ENCODE measurements around the gene ADAMTS20. TPM values are rescaled to one million over a fixed set of nuclear protein-coding genes. Genes with fewer than 3 reads are reported as not detected.
"Not testable (repeated sequence)": the region's sequence is repeated elsewhere in the genome, so short reads cannot be mapped to it uniquely, and the experiment has no call there.

Gene ADAMTS20
- total RNA-seq, 4 donors from 2014 or later = not detected

DNA sequence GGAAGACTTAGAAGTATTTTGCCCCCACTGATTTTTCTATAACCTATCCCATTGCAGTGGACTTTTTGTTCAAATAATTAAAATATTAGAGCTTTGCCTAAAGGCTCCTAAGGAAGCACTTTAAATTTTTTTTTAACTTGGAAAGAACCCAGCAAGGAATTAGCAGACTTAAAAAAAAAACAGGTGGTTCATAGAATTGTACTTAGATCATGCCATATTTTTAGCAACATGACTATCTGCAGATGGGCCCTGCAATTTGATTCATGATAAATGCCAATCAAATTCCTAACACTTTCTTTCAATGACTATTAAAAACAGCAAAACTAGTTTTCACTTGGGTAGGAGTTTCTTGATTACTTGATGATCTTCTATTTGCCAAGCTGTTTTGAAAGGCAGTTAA lies 11.5 kb downstream of the ADAMTS20 start:
- no peaks in the 10 kb centered on the region for H3K9me3 ChIP-seq
- H3K4me3 ChIP-seq = no peak overlapping the region
- H3K27me3 ChIP-seq = no peaks in the 10 kb centered on the region
- H3K4me1 ChIP-seq = no peaks in the 10 kb centered on the region
- DNase-seq = no peak
- H3K36me3 ChIP-seq = no peaks in the 10 kb centered on the region
- no peak overlapping the region for H3K27ac ChIP-seq
- TF ChIP-seq POLR2A (IDR thresholded peaks at IDR 0.05) = no peak
- TF ChIP-seq, protein P1, sequence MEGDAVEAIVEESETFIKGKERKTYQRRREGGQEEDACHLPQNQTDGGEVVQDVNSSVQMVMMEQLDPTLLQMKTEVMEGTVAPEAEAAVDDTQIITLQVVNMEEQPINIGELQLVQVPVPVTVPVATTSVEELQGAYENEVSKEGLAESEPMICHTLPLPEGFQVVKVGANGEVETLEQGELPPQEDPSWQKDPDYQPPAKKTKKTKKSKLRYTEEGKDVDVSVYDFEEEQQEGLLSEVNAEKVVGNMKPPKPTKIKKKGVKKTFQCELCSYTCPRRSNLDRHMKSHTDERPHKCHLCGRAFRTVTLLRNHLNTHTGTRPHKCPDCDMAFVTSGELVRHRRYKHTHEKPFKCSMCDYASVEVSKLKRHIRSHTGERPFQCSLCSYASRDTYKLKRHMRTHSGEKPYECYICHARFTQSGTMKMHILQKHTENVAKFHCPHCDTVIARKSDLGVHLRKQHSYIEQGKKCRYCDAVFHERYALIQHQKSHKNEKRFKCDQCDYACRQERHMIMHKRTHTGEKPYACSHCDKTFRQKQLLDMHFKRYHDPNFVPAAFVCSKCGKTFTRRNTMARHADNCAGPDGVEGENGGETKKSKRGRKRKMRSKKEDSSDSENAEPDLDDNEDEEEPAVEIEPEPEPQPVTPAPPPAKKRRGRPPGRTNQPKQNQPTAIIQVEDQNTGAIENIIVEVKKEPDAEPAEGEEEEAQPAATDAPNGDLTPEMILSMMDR (IDR thresholded peaks at IDR 0.05) = no peak

DNA sequence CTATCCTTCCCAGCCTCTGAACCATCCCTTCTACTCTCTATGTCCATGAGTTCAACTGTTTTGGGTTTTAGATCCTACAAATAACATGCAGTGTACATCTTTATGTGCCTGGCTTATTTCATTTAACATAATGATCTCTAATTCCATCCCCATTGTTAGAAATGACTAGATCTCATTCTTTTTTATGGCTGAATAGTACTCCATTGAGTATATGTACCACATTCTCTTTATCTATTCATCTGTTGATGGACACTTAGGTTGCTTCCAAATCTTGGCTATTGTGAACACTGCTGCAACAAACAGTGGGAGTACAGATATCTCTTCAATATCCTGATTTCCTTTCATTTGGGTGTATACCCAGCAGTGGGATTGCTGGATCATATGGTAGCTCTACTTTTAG lies 14.3 kb downstream of the ADAMTS20 start:
- not testable (repeated sequence) for H3K27ac ChIP-seq, H3K36me3 ChIP-seq, H3K9me3 ChIP-seq

DNA sequence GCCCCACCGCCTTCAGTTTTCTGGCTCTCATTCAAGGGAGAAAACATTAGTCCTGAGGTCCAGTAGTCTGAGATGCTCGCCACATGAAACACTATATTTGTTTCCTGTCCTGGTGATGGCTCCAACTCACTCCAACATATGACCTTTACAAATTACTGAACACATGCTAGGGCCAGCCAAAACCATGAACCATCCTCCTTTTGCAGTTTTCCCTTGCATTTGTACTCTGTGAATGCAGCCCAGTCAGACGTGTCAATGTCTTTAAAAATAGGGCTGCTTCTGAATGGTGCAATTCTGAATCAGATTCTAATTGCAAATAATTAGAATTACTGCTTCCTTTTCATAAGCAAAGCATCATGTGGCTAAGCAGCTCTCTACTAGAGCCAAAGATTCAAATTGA lies 36.0 kb downstream of the ADAMTS20 start:
- TF ChIP-seq POLR2A (IDR thresholded peaks at IDR 0.05) = no peak
- TF ChIP-seq, protein P1 (IDR thresholded peaks at IDR 0.05) = no peak
- Histone ChIP-seq H3K27ac (no peak overlapping the region), H3K4me3 (no peak overlapping the region), H3K36me3 (no peaks in the 10 kb centered on the region), H3K9me3 (no peaks in the 10 kb centered on the region), H3K4me1 (no peaks in the 10 kb centered on the region), H3K27me3 (no peaks in the 10 kb centered on the region)
- DNase-seq = no peak

More for the DNA sequence above, 14.3 kb downstream of the ADAMTS20 start:
- DNase-seq, H3K4me3 ChIP-seq, H3K4me1 ChIP-seq, H3K27me3 ChIP-seq: not testable (repeated sequence)

DNA sequence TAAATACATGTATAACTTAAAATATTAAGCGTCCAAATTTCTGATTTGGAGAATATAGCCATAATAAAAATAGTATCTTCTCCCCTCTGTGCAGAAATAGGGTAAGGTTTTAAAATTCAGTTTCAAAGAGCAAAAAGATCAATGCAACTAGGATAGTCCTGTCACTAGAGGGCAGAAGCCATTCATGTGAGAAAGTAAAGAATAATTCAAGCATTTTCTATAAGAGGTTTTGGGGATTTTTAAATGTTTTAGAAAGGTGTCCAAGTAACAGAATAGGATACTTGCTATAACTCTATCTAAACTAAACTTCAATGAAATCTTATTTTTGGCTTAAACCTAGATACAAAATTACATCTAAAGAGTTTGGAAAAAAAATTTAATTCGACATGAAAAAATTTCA lies 50.3 kb downstream of the ADAMTS20 start:
- no peak overlapping the region for H3K27ac ChIP-seq
- H3K36me3 ChIP-seq = no peaks in the 10 kb centered on the region
- no peak for DNase-seq
- TF ChIP-seq, protein P1 (IDR thresholded peaks at IDR 0.05) = no peak
- TF ChIP-seq POLR2A (IDR thresholded peaks at IDR 0.05) = no peak
- no peaks in the 10 kb centered on the region for H3K27me3 ChIP-seq
- H3K9me3 ChIP-seq = no peaks in the 10 kb centered on the region
- no peaks in the 10 kb centered on the region for H3K4me1 ChIP-seq
- no peak overlapping the region for H3K4me3 ChIP-seq

DNA sequence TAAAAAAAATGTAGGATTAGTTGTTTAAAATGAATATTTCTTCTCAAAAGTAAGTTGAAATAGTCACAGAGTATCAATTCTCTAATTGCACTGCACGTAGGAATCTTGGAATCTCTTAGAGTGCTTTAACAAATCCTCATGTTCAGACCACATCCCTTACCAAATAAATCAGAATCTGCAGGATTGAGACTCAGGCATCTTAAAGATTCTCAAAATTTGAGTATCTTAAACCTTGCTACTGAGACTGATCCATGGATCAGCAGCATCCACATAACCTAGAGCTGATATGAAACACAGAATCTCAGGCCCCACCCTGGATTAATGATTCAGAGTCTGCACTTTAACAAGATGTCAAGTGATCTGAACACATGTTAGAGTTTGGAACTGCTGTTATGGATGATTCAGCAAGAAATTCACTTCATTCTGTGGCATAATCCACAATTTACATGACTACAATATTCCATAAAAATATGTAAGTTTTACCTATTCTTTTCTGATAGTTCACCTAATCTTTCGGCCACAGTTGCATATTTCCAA lies 58.7 kb downstream of the ADAMTS20 start:
- Histone ChIP-seq H3K27me3 (no peaks in the 10 kb centered on the region), H3K4me3 (no peak overlapping the region), H3K36me3 (no peaks in the 10 kb centered on the region), H3K27ac (no peak overlapping the region), H3K4me1 (no peaks in the 10 kb centered on the region), H3K9me3 (no peaks in the 10 kb centered on the region)
- no peak for DNase-seq
- TF ChIP-seq, protein P1 (IDR thresholded peaks at IDR 0.05) = no peak
- no peak for TF ChIP-seq POLR2A (IDR thresholded peaks at IDR 0.05)

DNA sequence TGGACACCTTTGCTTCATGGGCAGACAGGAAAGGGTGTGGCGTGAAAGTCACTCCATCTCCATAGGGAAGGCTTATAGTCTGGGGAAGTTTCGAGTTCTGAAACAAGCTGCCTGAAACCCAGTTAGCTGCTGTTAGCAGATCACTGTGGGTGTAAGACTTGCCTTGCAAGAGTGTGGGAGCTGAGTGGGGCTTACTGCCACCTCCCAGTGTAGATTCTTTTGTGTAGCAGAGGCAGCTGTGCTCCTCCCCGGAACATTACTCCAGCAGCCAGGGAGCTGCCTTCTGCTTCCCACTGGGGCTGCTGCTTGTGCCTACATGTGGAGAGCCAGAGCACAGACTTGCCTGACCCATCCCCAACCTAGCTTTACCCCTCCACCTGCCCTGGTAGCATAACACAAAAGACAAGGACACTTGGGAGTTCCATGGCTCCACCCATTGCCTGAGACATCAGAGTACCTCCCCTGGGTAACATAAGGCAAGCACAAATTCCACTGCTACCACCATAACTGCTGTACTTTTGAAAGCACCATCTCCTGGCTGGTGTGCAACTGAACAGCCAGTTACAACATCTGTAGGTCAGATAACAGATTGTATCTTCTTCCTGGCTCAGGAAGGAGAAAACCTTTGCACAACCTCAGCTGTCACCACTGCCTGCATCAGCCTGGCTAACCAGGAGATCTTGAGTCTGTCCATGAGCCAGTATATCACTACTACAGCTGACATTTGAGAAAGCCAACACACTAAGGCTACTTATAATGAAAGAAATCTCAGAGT lies 69.5 kb downstream of the ADAMTS20 start:
- no peak for DNase-seq
- no peak overlapping the region for H3K27ac ChIP-seq

More for the DNA sequence above, 69.5 kb downstream of the ADAMTS20 start:
- Histone ChIP-seq H3K36me3 (no peaks in the 10 kb centered on the region), H3K9me3 (peaks cover 0 to 5% (median 0%) of the 10 kb centered on the region in 4 donors), H3K27me3 (no peaks in the 10 kb centered on the region), H3K4me1 (no peaks in the 10 kb centered on the region), H3K4me3 (no peak overlapping the region)
- TF ChIP-seq POLR2A (IDR thresholded peaks at IDR 0.05) = no peak
- TF ChIP-seq, protein P1 (IDR thresholded peaks at IDR 0.05) = no peak

Data from Peyer's patch (tissue), 4 donors.